HG03342 (cell line): Measurements from ENCODE around the gene SCGB1C1.
A peak's percentile ranks its signal among the peaks of the same experiment; 100 is the strongest.
"Not testable (repeated sequence)": the region's sequence is repeated elsewhere in the genome, so short reads cannot be mapped to it uniquely, and the experiment has no call there.

ENCODE experiments used
- ATAC-seq: cut with Tn5 transposase; IDR thresholded peaks from one replicate; pipeline ENCODE4 v1.9.1; 2021; ENCODE audit warnings: mild to moderate bottlenecking, moderate library complexity; ENCODE audit not compliant: unreplicated experiment

Gene SCGB1C1

DNA sequence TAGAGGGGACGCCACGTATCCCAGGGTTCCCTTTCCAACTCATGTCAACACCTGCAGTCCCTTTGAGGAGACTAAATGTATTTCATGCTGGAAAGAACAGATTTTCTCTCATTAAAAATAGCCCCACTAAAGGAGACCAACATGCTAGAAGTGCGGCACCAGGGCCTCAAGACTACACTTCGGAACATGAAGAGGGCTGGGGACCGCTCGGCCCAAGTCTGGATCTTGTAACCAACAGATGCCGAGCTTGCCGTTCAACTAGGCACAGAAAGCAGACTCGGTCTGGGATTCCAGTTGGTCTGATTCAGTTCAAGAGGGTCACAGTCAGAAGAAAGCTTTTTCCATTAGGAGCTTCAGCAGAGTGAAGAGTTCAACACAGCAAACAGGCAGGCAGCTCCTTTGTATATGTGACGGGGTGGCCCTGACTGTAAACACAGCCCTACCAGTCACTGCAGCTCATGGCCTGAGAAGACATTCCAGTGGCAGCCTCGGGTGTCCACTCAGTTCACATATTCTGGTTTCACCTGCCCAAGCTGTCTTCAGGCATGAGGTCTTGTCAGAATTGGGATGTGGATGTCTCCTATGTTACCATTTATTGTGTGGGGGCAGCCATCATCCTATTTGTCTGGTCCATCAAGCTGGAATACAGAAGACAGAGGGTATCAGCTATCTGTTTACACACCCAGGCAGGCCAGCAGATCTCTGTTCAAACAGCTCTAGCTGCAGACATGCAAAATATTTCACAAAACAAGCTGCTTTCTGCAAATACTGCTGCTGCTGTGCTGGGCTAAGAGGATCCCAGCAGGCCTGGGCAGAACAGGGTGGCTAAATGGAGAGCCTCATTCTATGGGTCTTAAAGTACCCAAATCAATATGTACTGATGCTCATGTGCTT, 23.4 kb downstream of the SCGB1C1 start:
- no peak for ATAC-seq

- ATAC-seq: no peak
Observed at GRCh38 chr11:217704-218103, 24.8 kb downstream of the SCGB1C1 start.

GRCh38 chr11:218815-219593, 26.1 kb downstream of the SCGB1C1 start:
- no peak for ATAC-seq

GRCh38 chr11:220641-221215, 27.9 kb downstream of the SCGB1C1 start:
- ATAC-seq: not testable (repeated sequence)

DNA sequence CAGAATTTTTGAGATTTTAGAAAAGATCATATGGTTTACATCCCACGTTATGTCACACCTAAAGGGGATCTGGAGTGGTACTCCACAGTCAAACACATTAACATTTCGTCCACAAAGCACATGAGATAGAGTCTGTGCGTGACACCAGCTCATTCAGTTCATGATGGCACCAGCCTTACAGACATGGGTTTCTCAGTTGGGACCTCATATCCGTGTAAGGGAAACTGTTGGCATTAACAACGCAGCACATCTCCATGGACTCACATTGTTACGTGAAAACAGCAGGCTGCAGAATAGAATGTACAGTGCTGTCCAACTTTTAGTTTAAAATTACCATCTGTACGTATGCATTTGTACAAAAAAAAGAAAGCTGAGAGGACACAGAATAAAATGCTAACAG, 28.7 kb downstream of the SCGB1C1 start:
- no peak for ATAC-seq

- no peak for ATAC-seq
Observed at GRCh38 chr11:221998-222789, 29.3 kb downstream of the SCGB1C1 start.

- no peak for ATAC-seq
Observed at GRCh38 chr11:223026-223789, 30.3 kb downstream of the SCGB1C1 start.

- ATAC-seq: no peak
Observed at GRCh38 chr11:223884-224283, 31.0 kb downstream of the SCGB1C1 start.

DNA sequence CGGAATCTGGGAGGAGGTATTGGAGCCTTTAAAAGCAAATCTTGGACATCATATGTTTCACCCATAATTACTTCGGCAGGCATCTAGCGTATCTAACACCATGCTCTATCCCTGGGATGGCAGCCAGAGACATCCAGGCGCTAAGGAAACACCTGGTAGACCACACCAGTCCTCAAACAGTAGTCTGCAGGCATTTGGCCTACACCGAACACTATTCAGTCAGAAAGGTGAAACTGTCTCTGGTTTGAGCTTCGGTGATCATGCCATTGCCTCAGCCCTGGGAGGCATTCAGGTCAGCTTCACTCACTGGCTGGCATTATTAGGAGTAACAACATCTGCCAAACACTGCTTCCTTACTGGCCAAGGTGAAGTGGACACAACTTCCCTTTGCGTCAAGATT, 31.5 kb downstream of the SCGB1C1 start:
- no peak for ATAC-seq

DNA sequence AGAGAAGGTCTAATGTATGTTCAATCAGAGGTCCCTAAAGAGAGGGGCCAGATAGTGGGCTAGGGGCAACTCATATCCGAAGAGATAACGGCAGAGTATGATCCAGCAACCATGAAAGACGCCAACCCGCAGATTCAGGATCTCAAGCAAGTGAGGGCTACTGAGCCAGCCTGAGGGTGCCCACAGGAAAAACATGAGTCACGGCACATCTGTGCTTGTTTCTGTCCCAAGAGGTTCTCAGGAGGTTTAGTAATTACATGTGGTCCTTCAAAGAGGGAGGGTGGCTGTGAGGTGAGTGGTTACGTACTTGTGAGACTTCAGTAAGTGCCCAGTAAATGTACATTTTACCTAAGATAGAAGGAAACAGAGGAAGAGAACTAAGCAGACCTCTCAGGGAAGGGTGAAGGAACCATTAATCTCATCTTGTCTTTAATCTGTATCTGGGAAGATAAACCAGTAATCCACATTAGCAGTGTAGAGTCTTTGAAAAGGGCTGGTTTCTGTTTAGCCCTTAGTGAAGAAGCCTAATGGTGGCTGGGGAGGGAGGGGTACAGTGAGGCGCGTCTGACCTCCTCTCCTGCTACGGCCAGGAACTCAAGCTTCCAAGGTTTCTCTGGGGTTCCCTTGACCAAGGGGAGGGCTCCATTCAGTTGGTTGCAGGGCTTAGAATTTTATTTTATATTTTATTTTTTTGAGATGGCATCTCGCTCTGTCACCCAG, 33.0 kb downstream of the SCGB1C1 start:
- ATAC-seq: no peak

- no peak for ATAC-seq
Observed at GRCh38 chr11:227824-228379, 35.0 kb downstream of the SCGB1C1 start.

DNA sequence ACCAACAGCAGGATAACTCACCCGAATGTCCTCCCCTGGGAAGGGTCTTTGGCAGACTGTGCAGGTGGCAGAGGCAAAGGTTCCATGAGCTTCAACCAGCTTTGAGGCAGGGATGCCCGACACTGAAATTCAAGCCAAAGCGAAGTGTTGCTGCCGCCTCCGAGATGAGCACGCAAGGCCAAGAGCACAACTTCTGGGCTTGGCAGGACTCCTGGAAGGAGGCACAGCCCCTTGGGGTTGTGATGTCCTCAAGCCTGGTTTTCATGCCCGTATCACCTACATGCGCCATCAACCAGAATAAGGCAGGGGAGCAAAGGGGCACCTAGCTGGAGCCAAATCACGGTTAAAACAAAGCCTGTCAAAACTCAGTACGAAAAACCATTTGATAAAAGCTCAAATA, 37.6 kb downstream of the SCGB1C1 start:
- ATAC-seq: no peak

DNA sequence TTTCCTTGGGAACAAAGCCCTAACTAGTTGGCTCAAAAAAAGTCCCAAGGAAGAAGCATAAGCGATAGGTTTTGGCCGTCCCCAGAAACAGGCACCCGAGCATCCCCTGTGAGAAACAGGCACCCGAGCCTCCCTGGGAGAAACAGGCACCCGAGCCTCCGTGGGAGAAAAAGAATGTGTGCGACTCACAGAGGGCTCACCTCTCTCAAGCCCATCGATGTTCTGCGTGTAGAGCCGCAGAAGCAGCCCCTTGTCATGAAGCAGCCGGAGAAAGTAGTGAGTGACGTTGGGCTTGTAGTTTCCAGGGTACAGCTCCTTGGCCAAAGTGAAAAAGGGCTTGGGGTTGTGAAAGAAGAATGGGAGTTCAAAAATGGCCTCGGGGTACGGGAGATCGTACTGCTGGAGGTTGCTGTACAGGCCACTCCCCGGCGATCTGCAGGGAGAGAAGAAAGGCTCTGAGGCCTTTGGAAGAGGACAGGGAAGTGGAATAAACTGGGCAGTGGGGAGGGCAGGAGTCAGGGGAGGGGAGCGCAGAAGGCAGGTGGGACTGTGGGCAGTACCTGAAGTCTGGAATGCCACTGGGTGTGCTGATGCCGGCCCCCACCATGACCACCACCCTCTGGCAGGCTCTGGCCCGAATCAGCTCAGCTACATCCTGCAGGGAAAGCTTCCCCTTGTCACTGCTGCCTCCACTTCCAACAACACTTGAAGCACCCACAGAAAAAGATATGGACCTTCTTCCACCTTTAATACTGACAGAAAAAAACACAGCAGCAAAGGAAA, 40.1 kb downstream of the SCGB1C1 start:
- ATAC-seq: no peak

- ATAC-seq: no peak
Observed at GRCh38 chr11:235180-235579, 42.3 kb downstream of the SCGB1C1 start.

GRCh38 chr11:235609-235996, 42.7 kb downstream of the SCGB1C1 start:
- no peak for ATAC-seq

GRCh38 chr11:235997-236773, 43.3 kb downstream of the SCGB1C1 start, which contains the start of gene SIRT3:
Gene SIRT3, minus strand, starts transcription at chr11:236342. Its CDS starts 14 bp downstream, at chr11:236328.
- peak; percentile 74 for ATAC-seq
